ENCODE measurements around the gene MAML3. TPM values are rescaled to one million over a fixed set of nuclear protein-coding genes. Genes with fewer than 3 reads are reported as not detected.

The MAML3 gene
- total and polyA plus RNA-seq, 4 experiments from 2014 or later: 0.15 to 3.7 (median 1.7) TPM

- peaks cover 0 to 2% of the 10 kb centered on the region in 2 donors for H3K27me3 Mint-ChIP-seq
- POLR2A ChIA-PET (ENCODE audit: partially characterized antibody): no interaction called here
- no peaks in the 10 kb centered on the region for H3K4me1 Mint-ChIP-seq
These were observed 211.7 kb downstream of the MAML3 start for GRCh38 chr4:139942241-139942640.

GRCh38 chr4:139940600-139940999 is 213.4 kb downstream of the MAML3 start:
- H3K27me3 Mint-ChIP-seq: peaks cover 0 to 2% of the 10 kb centered on the region in 2 donors
- H3K36me3 Mint-ChIP-seq: no peaks in the 10 kb centered on the region
- H3K4me1 Mint-ChIP-seq: no peaks in the 10 kb centered on the region
- POLR2A ChIA-PET (ENCODE audit: partially characterized antibody): no interaction called here
- H3K36me3 ChIP-seq (ENCODE audit: insufficient read depth, low read length): no peaks in the 10 kb centered on the region
- no peak overlapping the region for H3K27ac Mint-ChIP-seq
- no peak overlapping the region for H3K4me3 ChIP-seq (ENCODE audit: low read length in 2 of 2)
- CTCF ChIA-PET (ENCODE audit: partially characterized antibody): no interaction called here
- H3K9me3 Mint-ChIP-seq: peaks cover 0 to 3% (median 0%) of the 10 kb centered on the region in 8 donors
- no peak overlapping the region for H3K4me3 Mint-ChIP-seq
- no peaks in the 10 kb centered on the region for H3K4me1 ChIP-seq (ENCODE audit: insufficient read depth, low read length)
- intact Hi-C loops (cut with micrococcal nuclease): no loop called here
- DNase-seq: no peak
- H3K27me3 ChIP-seq (ENCODE audit: insufficient read depth, low read length): no peaks in the 10 kb centered on the region
- no peaks in the 10 kb centered on the region for H3K9me3 ChIP-seq (ENCODE audit: control insufficient read depth in 1 of 2, low read length in 2 of 2)
- no peak overlapping the region for H3K27ac ChIP-seq (ENCODE audit: low read depth, low read length)

More at GRCh38 chr4:139942241-139942640, 211.7 kb downstream of the MAML3 start:
- H3K27ac Mint-ChIP-seq: no peak overlapping the region
- Histone ChIP-seq H3K4me1 (ENCODE audit: insufficient read depth, low read length) (no peaks in the 10 kb centered on the region), H3K27ac (ENCODE audit: low read depth, low read length) (no peak overlapping the region), H3K4me3 (ENCODE audit: low read length in 2 of 2) (no peak overlapping the region), H3K27me3 (ENCODE audit: insufficient read depth, low read length) (no peaks in the 10 kb centered on the region), H3K36me3 (ENCODE audit: insufficient read depth, low read length) (no peaks in the 10 kb centered on the region), H3K9me3 (ENCODE audit: control insufficient read depth in 1 of 2, low read length in 2 of 2) (no peaks in the 10 kb centered on the region)
- intact Hi-C loops (cut with micrococcal nuclease): no loop called here
- CTCF ChIA-PET (ENCODE audit: partially characterized antibody): no interaction called here
- no peak for DNase-seq
- no peak overlapping the region for H3K4me3 Mint-ChIP-seq
- no peaks in the 10 kb centered on the region for H3K36me3 Mint-ChIP-seq
- H3K9me3 Mint-ChIP-seq: peaks cover 0 to 3% (median 0%) of the 10 kb centered on the region in 8 donors

GRCh38 chr4:139938414-139938813 is 215.6 kb downstream of the MAML3 start:
- H3K27me3 Mint-ChIP-seq: peaks cover 0 to 2% of the 10 kb centered on the region in 2 donors
- no peak overlapping the region for H3K4me3 ChIP-seq (ENCODE audit: low read length in 2 of 2)
- H3K36me3 Mint-ChIP-seq: no peaks in the 10 kb centered on the region

GRCh38 chr4:139935911-139936310 is 218.1 kb downstream of the MAML3 start:
- Histone ChIP-seq H3K9me3 (ENCODE audit: control insufficient read depth in 1 of 2, low read length in 2 of 2) (no peaks in the 10 kb centered on the region), H3K4me3 (ENCODE audit: low read length in 2 of 2) (no peak overlapping the region), H3K36me3 (ENCODE audit: insufficient read depth, low read length) (no peaks in the 10 kb centered on the region), H3K27ac (ENCODE audit: low read depth, low read length) (no peak overlapping the region), H3K27me3 (ENCODE audit: insufficient read depth, low read length) (no peaks in the 10 kb centered on the region), H3K4me1 (ENCODE audit: insufficient read depth, low read length) (no peaks in the 10 kb centered on the region)
- no peaks in the 10 kb centered on the region for H3K27me3 Mint-ChIP-seq
- H3K27ac Mint-ChIP-seq: no peak overlapping the region
- intact Hi-C loops (cut with micrococcal nuclease): no loop called here
- POLR2A ChIA-PET (ENCODE audit: partially characterized antibody): no interaction called here
- no peak overlapping the region for H3K4me3 Mint-ChIP-seq
- CTCF ChIA-PET (ENCODE audit: partially characterized antibody): no interaction called here
- no peaks in the 10 kb centered on the region for H3K9me3 Mint-ChIP-seq
- no peaks in the 10 kb centered on the region for H3K36me3 Mint-ChIP-seq
- DNase-seq: no peak
- no peaks in the 10 kb centered on the region for H3K4me1 Mint-ChIP-seq

More at GRCh38 chr4:139938414-139938813, 215.6 kb downstream of the MAML3 start:
- H3K9me3 ChIP-seq (ENCODE audit: control insufficient read depth in 1 of 2, low read length in 2 of 2): no peaks in the 10 kb centered on the region
- no peaks in the 10 kb centered on the region for H3K27me3 ChIP-seq (ENCODE audit: insufficient read depth, low read length)
- H3K27ac Mint-ChIP-seq: no peak overlapping the region
- no peak overlapping the region for H3K4me3 Mint-ChIP-seq
- no peak for DNase-seq
- POLR2A ChIA-PET (ENCODE audit: partially characterized antibody): no interaction called here
- H3K9me3 Mint-ChIP-seq: peaks cover 0 to 3% (median 0%) of the 10 kb centered on the region in 8 donors
- no peaks in the 10 kb centered on the region for H3K4me1 ChIP-seq (ENCODE audit: insufficient read depth, low read length)
- CTCF ChIA-PET (ENCODE audit: partially characterized antibody): no interaction called here
- no peaks in the 10 kb centered on the region for H3K36me3 ChIP-seq (ENCODE audit: insufficient read depth, low read length)
- H3K4me1 Mint-ChIP-seq: no peaks in the 10 kb centered on the region
- intact Hi-C loops (cut with micrococcal nuclease): no loop called here
- no peak overlapping the region for H3K27ac ChIP-seq (ENCODE audit: low read depth, low read length)

GRCh38 chr4:139934708-139935195 is 219.2 kb downstream of the MAML3 start:
- H3K27ac Mint-ChIP-seq: no peak overlapping the region
- H3K36me3 Mint-ChIP-seq: no peaks in the 10 kb centered on the region
- H3K4me1 Mint-ChIP-seq: no peaks in the 10 kb centered on the region
- POLR2A ChIA-PET (ENCODE audit: partially characterized antibody): no interaction called here
- H3K4me3 Mint-ChIP-seq: no peak overlapping the region
- H3K4me1 ChIP-seq (ENCODE audit: insufficient read depth, low read length): no peaks in the 10 kb centered on the region
- no peak overlapping the region for H3K4me3 ChIP-seq (ENCODE audit: low read length in 2 of 2)
- H3K27me3 Mint-ChIP-seq: no peaks in the 10 kb centered on the region
- intact Hi-C loops (cut with micrococcal nuclease): no loop called here
- no peaks in the 10 kb centered on the region for H3K9me3 ChIP-seq (ENCODE audit: control insufficient read depth in 1 of 2, low read length in 2 of 2)
- no peak overlapping the region for H3K27ac ChIP-seq (ENCODE audit: low read depth, low read length)
- H3K36me3 ChIP-seq (ENCODE audit: insufficient read depth, low read length): no peaks in the 10 kb centered on the region
- no peaks in the 10 kb centered on the region for H3K9me3 Mint-ChIP-seq
- CTCF ChIA-PET (ENCODE audit: partially characterized antibody): no interaction called here
- DNase-seq: no peak
- H3K27me3 ChIP-seq (ENCODE audit: insufficient read depth, low read length): no peaks in the 10 kb centered on the region

- intact Hi-C loops (cut with micrococcal nuclease): no loop called here
These were observed 219.8 kb downstream of the MAML3 start for GRCh38 chr4:139934057-139934707.

GRCh38 chr4:139933541-139933940 is 220.4 kb downstream of the MAML3 start:
- no peaks in the 10 kb centered on the region for H3K4me1 ChIP-seq (ENCODE audit: insufficient read depth, low read length)
- H3K27ac Mint-ChIP-seq: no peak overlapping the region
- no peaks in the 10 kb centered on the region for H3K27me3 ChIP-seq (ENCODE audit: insufficient read depth, low read length)
- H3K27ac ChIP-seq (ENCODE audit: low read depth, low read length): no peak overlapping the region
- no peak overlapping the region for H3K4me3 ChIP-seq (ENCODE audit: low read length in 2 of 2)
- no peaks in the 10 kb centered on the region for H3K9me3 Mint-ChIP-seq
- H3K27me3 Mint-ChIP-seq: peaks cover 2 to 4% of the 10 kb centered on the region in 2 donors
- no peaks in the 10 kb centered on the region for H3K36me3 Mint-ChIP-seq
- no peaks in the 10 kb centered on the region for H3K9me3 ChIP-seq (ENCODE audit: control insufficient read depth in 1 of 2, low read length in 2 of 2)
- ChIA-PET CTCF (ENCODE audit: partially characterized antibody) (no interaction called here), POLR2A (ENCODE audit: partially characterized antibody) (no interaction called here)
- no peak for DNase-seq
- intact Hi-C loops (cut with micrococcal nuclease): no loop called here
- H3K4me3 Mint-ChIP-seq: no peak overlapping the region
- no peaks in the 10 kb centered on the region for H3K36me3 ChIP-seq (ENCODE audit: insufficient read depth, low read length)
- no peaks in the 10 kb centered on the region for H3K4me1 Mint-ChIP-seq

More at GRCh38 chr4:139934057-139934707, 219.8 kb downstream of the MAML3 start:
- ChIA-PET POLR2A (ENCODE audit: partially characterized antibody) (no interaction called here), CTCF (ENCODE audit: partially characterized antibody) (no interaction called here)
- H3K27ac ChIP-seq (ENCODE audit: low read depth, low read length): no peak overlapping the region
- H3K36me3 Mint-ChIP-seq: no peaks in the 10 kb centered on the region
- no peaks in the 10 kb centered on the region for H3K27me3 ChIP-seq (ENCODE audit: insufficient read depth, low read length)
- H3K9me3 ChIP-seq (ENCODE audit: control insufficient read depth in 1 of 2, low read length in 2 of 2): no peaks in the 10 kb centered on the region
- H3K36me3 ChIP-seq (ENCODE audit: insufficient read depth, low read length): no peaks in the 10 kb centered on the region
- no peak overlapping the region for H3K4me3 ChIP-seq (ENCODE audit: low read length in 2 of 2)
- no peaks in the 10 kb centered on the region for H3K4me1 Mint-ChIP-seq
- no peak overlapping the region for H3K27ac Mint-ChIP-seq
- no peak overlapping the region for H3K4me3 Mint-ChIP-seq
- H3K27me3 Mint-ChIP-seq: no peaks in the 10 kb centered on the region
- H3K9me3 Mint-ChIP-seq: no peaks in the 10 kb centered on the region
- H3K4me1 ChIP-seq (ENCODE audit: insufficient read depth, low read length): no peaks in the 10 kb centered on the region
- no peak for DNase-seq
